Measurements from ENCODE around the gene TNFSF11. TPM values are rescaled to one million over a fixed set of nuclear protein-coding genes. Genes with fewer than 3 reads are reported as not detected.
"Not testable (repeated sequence)": the region's sequence is repeated elsewhere in the genome, so short reads cannot be mapped to it uniquely, and the experiment has no call there.

TNFSF11 gene
- polyA plus RNA-seq, 3 donors, result 0.32 to 0.60 (median 0.47) TPM

DNA sequence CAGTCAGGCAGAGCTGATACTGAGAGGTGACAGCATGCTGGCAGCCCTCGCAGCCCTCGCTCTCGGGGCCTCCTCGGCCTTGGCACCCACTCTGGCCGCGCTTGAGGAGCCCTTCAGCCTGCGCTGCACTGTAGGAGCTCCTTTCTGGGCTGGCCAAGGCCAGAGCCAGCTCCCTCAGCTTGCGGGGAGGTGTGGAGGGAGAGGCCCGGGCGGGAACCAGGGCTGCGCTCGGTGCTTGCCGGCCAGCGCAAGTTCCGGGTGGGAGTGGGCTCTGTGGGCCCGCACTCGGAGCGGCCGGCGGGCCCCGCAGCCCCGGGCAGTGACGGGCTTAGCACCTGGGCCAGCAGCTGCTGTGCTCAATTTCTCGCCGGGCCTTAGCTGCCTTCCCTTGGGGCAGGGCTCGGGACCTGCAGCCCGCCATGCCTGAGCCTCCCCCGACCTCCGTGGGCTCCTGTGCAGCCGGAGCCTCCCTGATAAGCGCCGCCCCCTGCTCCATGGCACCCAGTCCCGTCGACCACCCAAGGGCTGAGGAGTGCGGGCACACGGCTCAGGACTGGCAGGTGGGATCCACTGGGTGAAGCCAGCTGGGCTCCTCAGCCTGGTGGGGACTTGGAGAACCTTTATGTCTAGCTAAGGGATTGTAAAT lies 14.3 kb upstream of the TNFSF11 start:
- not testable (repeated sequence) for DNase-seq (ENCODE audit: low read depth in 3 of 3, low spot score in 2 of 3)

DNA sequence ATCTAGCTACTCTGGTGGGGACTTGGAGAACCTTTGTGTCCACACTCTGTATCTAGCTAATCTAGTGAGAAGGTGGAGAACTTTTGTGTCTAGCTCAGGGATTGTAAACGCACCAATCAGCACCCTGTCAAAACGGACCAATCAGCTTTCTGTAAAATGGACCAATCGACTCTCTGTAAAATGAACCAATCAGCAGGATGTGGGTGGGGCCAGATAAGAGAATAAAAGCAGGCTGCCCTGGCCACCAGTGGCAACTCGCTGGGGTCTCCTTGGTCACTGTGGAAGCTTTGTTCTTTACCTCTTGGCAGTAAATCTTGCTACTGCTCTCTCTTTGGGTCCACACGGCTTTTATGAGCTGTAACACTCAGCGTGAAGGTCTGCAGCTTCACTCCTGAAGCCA lies 13.6 kb upstream of the TNFSF11 start:
- DNase-seq (ENCODE audit: low read depth in 3 of 3, low spot score in 2 of 3), result not testable (repeated sequence)

DNA sequence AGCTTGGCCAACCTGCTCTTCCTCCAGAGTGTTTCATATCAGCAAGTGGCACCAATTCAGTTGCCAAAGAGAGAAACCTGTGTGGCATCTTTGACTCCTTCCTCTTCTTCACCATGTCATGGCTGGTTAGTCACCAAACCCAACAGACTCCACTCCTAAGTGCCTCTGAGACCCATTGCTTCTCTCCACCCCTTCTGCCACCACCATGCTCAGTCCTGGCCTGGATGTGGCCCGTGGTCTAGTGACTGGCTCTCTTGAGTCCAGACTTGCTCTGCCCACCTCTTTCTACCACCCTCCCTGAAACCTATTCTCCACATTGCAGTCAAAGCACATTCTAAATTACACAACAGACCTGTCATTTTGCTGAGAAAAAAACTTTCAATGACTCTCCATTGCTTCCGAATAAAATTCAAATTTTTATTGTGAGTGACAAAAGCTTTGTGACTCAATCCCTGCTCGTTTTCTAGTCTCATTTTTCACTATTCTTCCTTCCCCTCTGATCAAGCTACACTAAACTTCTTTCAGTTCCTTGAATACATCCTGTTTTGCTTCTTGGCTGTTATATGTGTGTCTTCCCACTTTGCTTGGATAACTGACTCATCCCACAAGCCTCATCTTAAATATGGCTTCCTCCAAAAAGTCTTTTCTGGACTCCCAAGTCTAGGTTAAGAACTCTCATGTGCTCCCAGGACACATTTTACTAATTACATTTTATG lies 12.0 kb upstream of the TNFSF11 start:
- DNase-seq (ENCODE audit: low read depth in 3 of 3, low spot score in 2 of 3), result no peak

DNA sequence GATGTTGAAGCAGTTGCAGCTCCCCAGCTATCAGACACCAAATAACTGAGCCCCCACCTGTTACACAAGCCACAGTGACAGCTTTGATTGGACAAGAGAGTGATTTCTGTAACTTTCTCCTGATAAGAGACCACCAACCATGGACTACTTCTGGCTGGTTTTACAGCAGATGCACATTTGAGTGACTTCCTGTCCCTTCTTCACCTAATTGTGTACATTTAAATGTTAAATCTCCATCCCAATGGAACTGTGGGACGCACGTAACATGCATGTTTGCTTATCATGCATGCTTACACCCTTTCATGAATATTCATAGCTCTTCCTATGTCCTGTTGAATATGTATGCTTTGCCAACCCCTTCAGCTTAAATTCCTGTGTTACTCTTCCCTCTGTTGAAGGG lies 6.0 kb upstream of the TNFSF11 start:
- no peak for DNase-seq (ENCODE audit: low read depth in 3 of 3, low spot score in 2 of 3)

DNA sequence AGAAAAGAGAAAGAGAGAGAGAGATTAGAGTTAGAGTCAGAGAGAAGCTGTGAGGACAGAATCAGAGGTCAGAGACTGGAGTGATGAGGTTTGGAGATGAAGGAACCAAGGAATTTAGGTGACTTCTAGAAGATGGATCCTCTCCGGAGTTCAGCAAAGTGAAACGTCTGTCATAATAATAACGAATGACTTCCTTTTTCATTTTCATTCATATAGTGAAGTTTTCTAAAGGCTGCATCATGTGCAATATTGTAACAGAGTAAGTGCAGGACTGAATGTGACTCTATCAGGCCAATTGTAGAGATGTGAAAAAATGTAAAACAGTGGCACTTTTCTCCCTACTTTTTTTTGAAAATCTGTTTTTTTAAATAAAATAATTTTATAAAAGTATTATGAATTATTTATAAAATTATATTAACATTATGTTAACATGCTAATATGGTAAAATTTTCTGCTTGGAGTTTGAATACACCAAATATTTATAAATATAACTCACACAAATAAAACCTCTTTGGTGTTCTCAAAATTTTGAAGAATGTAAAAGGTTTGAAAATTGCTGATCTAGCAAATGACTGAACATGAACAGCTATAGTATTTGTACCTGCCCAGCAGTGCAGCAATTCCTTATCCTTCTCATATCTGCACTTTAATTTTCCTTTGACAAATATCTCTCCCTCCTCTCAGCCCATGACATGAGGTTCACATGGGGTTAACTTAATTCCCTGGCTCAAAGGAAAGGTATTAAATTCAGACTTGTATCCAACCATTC lies 4.2 kb upstream of the TNFSF11 start:
- no peak for DNase-seq (ENCODE audit: low read depth in 3 of 3, low spot score in 2 of 3)

DNA sequence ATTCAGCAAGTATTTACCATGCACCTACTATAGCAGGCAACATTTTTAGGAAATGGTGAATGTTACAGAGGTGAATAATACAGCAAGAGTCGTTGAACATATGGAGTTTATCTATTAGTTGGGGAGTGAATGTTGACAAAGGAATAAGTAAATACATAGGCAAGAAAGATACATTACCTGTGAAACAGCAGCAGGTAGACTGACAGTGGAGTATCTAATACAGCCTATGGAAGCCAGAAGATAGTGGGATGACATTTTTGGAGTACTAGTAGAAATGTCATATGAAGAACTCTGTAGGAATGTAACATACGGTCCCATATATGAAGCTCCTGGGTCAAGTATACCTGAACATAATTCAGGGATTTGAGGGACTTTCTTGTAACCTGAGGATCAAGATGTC lies 2.1 kb upstream of the TNFSF11 start:
- no peak for DNase-seq (ENCODE audit: low read depth in 3 of 3, low spot score in 2 of 3)

DNA sequence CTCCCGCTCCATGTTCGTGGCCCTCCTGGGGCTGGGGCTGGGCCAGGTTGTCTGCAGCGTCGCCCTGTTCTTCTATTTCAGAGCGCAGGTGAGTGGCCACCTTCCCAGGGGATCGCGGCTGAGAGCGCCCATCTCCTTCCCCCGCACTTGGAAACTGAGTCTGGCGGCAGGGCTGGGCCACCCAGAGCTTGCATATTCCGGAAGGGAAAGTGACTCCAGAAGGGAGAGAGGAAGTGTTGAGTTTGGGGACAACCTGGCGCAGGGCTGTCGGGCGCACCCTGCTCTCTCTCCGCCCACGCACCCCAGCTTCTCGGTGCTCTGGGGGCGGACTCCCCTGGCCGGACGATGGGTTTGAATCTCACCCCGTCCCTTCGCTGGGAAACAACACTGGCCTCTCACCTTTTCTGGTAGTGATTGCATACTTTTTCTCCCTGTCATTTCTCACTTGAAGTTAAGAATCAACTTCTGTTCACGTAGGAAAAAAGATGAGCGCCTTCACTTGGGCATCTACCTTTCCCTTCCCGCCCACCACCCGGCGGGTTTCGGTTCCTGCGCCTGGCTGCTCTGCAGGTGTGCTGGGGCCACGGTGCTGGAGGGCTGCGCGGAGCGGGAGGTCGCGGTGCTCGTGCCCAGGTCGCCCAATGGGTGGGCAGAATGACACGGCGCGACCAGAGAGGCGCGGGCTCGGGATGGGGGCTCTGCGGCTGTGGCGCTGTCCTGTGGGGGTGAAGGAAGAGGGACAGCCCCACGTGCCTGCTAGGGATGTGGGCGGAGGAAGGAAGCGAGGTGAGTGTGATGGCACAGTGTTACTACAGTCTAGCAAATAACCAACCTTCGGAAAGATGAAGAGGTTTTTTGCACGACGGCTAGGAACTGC lies 721 bp downstream of the TNFSF11 start:
- no peak for DNase-seq (ENCODE audit: low read depth in 3 of 3, low spot score in 2 of 3)

DNA sequence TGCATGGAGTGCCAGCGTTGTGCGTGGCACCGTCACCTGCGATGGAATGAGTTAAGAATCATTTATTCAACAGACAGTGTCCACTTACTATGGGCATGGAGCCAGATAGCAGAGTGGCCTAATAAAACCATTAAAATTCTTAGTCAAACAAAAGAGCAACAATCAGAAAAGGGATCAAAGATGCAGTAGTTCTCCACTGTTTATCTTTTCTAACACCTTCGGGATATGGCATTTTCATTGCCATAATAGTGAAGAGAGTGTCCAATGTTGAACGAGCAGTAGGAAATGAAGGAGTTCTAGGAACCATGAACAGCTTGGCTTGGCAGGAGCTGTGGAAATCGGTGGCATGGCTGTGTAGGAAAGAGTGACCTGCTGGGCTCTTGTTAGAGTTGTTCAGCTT lies 2.0 kb downstream of the TNFSF11 start:
- no peak for DNase-seq (ENCODE audit: low read depth in 3 of 3, low spot score in 2 of 3)

DNA sequence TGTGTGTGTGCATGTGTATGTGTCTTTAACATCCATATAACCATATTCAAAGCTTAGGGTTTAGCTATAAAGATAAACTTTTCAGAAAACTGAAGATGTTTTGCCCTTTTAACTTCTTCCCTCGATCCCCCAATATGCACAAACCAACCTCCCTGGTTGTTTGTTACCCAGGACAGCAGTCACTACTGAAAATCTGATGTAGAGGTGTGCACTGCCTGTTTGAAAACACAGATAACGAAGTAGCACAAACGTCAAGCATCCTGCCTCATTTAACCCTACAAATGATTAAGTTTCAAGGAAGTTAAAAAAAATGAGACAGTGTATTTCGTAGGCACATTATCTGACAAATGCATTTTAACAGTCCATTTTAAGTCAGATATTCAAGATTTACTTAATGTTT lies 3.6 kb downstream of the TNFSF11 start:
- no peak for DNase-seq (ENCODE audit: low read depth in 3 of 3, low spot score in 2 of 3)

DNA sequence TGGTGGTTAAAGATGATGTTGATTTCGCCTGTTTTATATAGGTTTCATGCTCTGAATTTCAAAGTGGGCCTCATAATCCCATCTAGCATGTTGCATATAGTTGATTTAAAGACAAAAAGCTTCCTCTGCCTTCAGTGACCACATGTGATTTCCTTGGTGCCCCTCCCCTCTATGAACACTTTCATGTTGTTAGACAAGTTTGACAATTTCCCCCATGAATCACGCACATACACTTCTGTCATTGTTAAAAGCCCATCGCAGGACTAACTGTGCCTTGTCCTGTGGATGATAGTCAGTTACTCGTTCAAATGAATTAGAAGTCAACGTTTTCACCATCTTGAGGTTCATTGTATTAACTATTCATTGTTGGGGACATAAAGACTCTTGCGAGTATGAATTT lies 6.7 kb downstream of the TNFSF11 start:
- no peak for DNase-seq (ENCODE audit: low read depth in 3 of 3, low spot score in 2 of 3)

DNA sequence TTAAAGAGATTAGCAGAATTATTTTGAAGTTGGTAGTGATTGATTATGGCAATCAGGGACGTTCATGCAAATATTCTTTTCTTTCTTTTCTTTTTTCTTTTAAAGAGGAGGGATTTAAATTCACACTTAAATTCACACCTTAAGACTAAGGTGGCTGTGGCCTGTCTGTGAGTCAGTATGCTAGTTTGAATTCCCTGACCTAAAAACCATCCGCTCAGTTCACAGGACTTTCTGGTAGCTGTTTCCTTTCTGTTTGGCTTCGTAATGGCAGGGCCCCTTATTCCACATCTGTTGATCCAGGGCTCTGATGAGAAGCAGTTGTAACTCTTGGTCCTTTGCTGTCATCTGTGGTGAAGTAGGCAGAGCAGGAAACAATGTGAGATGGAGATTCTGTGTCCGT lies 7.5 kb downstream of the TNFSF11 start:
- DNase-seq (ENCODE audit: low read depth in 3 of 3, low spot score in 2 of 3), result no peak

DNA sequence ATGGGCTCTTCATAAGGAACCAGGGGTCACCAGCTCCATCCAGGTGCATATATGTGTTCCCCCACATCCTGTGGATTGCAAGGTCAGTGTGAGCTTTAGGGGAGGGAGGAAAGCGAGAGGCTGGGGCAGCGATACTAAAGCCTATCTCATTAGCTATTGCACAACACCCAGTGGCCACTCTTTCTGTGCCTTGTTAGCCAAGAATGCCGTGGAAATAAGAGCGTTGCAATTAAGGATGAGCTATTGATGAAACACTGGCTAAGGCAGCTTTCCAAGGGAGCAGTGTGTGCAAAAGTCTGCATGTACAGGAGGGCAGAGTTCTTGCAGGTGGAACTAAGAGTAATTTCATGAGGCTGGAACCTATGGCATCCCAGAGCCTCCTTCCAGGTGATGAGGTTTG lies 17.6 kb downstream of the TNFSF11 start:
- DNase-seq (ENCODE audit: low read depth in 3 of 3, low spot score in 2 of 3), result no peak

DNA sequence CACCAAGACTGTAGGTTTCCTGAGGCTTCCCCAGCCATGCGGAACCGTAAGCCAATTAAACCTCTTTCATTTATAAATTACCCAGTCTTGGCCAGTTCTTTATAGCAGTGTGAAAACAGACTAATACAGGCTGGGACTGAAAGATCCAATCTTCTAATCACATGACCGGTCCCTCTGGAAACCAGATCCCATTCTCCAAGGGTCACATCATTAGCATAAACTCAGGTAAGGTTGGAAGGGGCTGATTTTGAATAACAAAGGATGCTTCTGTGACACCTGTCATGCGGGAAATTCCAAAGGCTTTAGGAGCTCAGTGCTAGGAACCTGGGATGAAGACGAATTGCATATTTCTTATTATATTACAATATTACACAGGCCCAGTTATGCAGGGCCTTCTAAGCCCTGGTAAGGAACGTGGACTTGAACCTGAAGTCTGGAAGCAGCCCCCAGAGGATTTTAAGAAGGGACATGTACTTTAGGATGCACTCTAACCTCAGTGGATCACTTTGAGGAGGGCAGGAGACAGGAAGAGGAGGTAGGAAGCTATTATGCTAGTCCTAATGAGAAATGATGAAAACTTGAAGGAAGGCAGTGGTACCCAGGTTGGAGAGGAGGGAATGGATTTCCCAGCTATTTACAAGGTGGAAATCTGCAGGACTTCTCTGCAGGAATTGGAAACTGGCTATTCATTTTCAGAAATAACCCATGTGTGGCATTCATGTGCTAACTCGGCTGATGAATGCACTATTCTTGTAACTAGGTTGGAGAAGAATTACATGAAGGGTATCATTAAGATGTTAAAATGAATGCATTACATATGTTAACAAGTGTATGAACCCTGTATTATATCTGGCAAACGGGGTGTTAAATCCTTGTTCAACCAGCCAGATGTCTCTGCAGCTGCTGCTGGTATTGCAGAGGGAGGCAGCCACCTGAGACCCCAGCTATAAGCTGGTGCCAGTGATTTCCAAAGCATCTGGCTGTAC lies 19.3 kb downstream of the TNFSF11 start:
- DNase-seq (ENCODE audit: low read depth in 3 of 3, low spot score in 2 of 3), result no peak

DNA sequence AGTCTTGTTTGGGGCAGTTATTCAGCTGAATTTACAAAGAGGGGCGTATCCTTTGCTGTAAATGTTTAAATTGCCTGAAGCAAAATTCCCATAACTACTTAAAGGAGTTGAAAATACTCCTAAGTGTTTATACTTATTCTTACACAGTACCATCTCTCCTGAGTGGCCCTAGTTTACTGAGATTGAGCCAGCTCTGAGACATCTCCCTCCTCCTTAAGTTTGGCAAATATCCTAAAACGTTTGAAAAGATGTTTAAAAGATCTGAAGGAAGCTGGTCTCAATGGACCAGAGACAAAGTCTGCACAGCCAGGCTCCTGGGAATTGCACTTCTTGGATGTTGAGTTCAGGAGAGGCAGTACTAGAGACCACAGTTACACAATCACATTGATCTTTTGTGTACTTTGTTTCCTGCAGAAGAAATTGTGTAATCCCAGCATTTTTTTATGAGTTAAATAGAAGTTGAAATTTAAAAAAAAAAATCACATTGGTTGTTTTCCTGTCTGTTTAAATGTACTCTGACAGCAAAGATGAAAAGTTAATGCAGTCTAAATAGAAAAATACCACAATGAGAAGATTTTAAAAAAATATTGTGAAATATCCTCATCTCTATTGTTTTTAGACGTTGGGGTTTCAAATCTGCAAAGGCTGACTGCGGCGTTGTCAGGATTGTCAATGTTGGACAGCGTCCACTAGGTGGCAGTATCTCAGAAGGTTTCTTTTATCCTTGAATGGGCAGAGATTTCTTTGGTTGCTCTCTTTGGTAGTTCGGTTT lies 20.7 kb downstream of the TNFSF11 start:
- DNase-seq (ENCODE audit: low read depth in 3 of 3, low spot score in 2 of 3), result peak; percentile 36 to 44 (median 36)

DNA sequence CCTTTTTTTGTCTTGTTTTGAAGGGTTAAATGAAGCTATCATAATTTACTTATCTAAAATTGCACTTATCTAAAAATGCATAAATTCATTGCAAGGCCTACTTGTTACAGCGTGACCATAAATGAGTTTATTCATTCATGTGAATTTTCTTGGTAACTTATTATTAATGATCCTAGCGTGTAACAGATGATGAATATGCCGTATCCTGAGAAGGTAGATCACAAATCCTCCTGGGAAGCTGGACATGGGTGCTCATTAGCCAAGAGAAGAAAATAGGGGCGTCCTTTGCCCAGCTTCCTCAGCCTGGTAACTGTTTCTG lies 21.3 kb downstream of the TNFSF11 start:
- DNase-seq (ENCODE audit: low read depth in 3 of 3, low spot score in 2 of 3), result no peak

DNA sequence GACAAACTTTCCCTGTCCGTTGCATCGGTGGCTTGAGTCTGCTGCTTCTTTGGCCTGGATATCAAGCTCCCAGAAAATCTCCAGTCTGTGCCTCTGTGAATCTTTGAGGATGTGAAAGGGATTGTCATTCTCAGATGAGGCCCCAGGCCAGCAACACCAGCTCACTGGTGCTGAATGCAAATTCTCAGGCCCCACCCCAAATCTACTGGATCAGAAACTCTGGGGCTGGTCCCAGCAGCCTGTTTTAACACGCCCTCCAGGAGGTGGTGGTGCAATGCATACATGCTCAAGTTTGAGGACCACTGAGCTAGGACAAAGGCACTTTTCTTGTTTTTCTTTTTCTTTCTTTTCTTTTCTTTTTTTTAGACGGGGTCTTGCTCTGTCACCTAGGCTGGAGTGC lies 23.6 kb downstream of the TNFSF11 start:
- no peak for DNase-seq (ENCODE audit: low read depth in 3 of 3, low spot score in 2 of 3)

DNA sequence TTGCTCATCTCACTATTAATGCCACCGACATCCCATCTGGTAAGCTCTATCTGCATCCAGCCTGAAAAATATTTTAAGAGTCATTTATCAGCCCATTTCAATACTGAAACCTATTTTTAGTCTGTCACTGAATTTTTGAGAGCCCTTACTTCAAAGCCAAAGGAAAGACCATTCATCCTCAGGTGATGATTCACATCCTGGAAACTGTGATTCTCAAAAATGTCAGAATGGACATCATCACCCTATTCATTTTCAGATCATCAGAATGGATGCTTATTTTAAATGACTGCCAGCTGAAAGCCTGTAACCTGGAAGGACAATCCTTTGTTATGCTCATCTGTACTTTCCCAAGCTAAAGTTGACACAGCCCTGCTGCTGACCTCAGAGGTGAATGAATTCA lies 27.0 kb downstream of the TNFSF11 start:
- DNase-seq (ENCODE audit: low read depth in 3 of 3, low spot score in 2 of 3), result no peak

DNA sequence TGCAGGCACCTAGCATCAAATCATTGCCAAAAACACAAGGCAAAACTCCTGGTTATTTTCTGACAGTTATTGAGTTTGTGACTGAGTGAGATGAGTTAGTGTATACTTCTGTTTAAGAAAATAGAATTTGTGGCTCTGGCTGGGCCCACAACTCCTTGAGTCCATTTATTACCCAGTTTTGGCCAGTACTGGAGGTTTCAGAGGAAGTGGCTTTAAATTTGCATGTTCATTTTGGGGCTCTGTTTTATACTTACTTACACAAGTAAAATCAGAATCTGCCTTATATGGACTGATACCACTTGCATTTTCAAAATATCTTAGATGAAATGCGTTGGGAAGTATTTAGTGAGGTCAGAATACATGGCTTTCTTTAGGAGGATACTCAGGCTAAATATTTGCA lies 29.0 kb downstream of the TNFSF11 start:
- no peak for DNase-seq (ENCODE audit: low read depth in 3 of 3, low spot score in 2 of 3)

DNA sequence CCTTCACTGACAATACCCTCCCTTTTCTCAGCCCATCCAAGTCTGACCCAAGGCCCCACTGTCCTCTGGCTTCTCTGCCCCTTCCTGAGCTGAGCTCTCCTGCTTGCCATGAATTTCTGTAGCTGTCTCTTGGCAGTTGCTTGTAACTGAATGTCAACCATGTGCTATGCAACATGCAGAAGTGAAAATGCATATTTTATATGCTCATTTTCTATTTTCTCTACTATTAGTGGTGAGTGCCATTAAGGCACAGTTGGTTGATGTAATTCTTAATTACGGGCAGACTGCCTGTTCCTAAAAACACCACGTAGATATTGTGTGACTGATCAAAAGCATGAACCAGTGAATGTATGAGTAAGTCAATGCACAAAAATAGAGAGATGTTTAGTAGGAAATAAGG lies 29.6 kb downstream of the TNFSF11 start:
- DNase-seq (ENCODE audit: low read depth in 3 of 3, low spot score in 2 of 3), result no peak

Data from right renal cortex interstitium (tissue), 3 donors.